GM23338 (cell line): Measurements from ENCODE around the gene ACAN. TPM values are rescaled to one million over a fixed set of nuclear protein-coding genes. Genes with fewer than 3 reads are reported as not detected.

Source experiments
- ATAC-seq: fragments of 200-7000 bp; cut with Tn5 transposase; 3 replicates; pipeline ENCODE4 v1.9.1; 2020
- DNase-seq: peaks from one replicate; pipeline ENCODE4 v3.0.0-alpha.2; 2015; ENCODE audit warnings: low spot score
- H2AFZ ChIP-seq: fragments of 200-600 bp; sonication (generic); 2 replicates; pipeline ENCODE4 v1.8.0; 2016; ENCODE audit warnings: antibody characterized with exemption, mild to moderate bottlenecking, moderate library complexity
- H3F3A ChIP-seq: fragments of 200-600 bp; sonication (generic); replicated peaks from 2 replicates; pipeline ENCODE4 v1.8.0; 2017; ENCODE audit warnings: antibody characterized with exemption, mixed run types, low read depth
- H3K27ac ChIP-seq: fragments of 200-600 bp; sonication (generic); 2 replicates; pipeline ENCODE4 v1.6.1; 2016; ENCODE audit warnings: low read depth
- H3K27me3 ChIP-seq: fragments of 200-600 bp; sonication (generic); 2 replicates; pipeline ENCODE4 v1.8.0; 2016; ENCODE audit warnings: mild to moderate bottlenecking, mixed run types, moderate library complexity; ENCODE audit not compliant: insufficient read depth
- H3K36me3 ChIP-seq: fragments of 200-600 bp; sonication (generic); 2 replicates; pipeline ENCODE4 v1.8.0; 2016; ENCODE audit warnings: mild to moderate bottlenecking; ENCODE audit not compliant: insufficient read depth
- H3K4me1 ChIP-seq: fragments of 200-600 bp; sonication (generic); 2 replicates; pipeline ENCODE4 v1.8.0; 2016; ENCODE audit warnings: mild to moderate bottlenecking, moderate library complexity; ENCODE audit not compliant: insufficient read depth
- H3K4me2 ChIP-seq: fragments of 200-600 bp; sonication (generic); 2 replicates; pipeline ENCODE4 v1.7.1; 2017; ENCODE audit warnings: mixed run types
- H3K4me3 ChIP-seq: fragments of 200-600 bp; sonication (generic); 2 replicates; pipeline ENCODE4 v1.6.1; 2016; ENCODE audit warnings: mixed run types
- H3K79me2 ChIP-seq: fragments of 200-600 bp; sonication (generic); replicated peaks from 2 replicates; pipeline ENCODE4 v1.8.0; 2017; ENCODE audit warnings: mild to moderate bottlenecking; ENCODE audit not compliant: insufficient read depth
- H3K9me2 ChIP-seq: fragments of 200-600 bp; sonication (generic); 2 replicates; pipeline ENCODE4 v1.8.0; 2017; ENCODE audit not compliant: insufficient read depth
- H4K20me1 ChIP-seq: fragments of 200-600 bp; sonication (generic); replicated peaks from 2 replicates; pipeline ENCODE4 v1.8.0; 2017; ENCODE audit warnings: mild to moderate bottlenecking; ENCODE audit not compliant: insufficient read depth
- H3K27ac Mint-ChIP-seq: 2 replicates; pipeline ENCODE4 v1.8.0; 2020; ENCODE audit warnings: inconsistent platforms, mild to moderate bottlenecking, moderate library complexity, mixed read lengths
- H3K27me3 Mint-ChIP-seq: 3 replicates; pipeline ENCODE4 v1.8.0; 2022; ENCODE audit warnings: low read depth, mild to moderate bottlenecking, moderate library complexity, mixed read lengths, inconsistent platforms; ENCODE audit not compliant: insufficient read depth, poor library complexity
- H3K36me3 Mint-ChIP-seq: 3 replicates; pipeline ENCODE4 v1.8.0; 2021; ENCODE audit warnings: low read depth, mild to moderate bottlenecking, inconsistent platforms, moderate library complexity, mixed read lengths
- H3K4me1 Mint-ChIP-seq: 3 replicates; pipeline ENCODE4 v1.8.0; 2020; ENCODE audit warnings: mild to moderate bottlenecking, inconsistent platforms, mixed read lengths
- H3K4me3 Mint-ChIP-seq: 3 replicates; pipeline ENCODE4 v1.8.0; 2021; ENCODE audit warnings: moderate library complexity, mild to moderate bottlenecking, inconsistent platforms, mixed read lengths
- H3K9me3 Mint-ChIP-seq: 3 replicates; pipeline ENCODE4 v1.8.0; 2020; ENCODE audit warnings: moderate library complexity, mild to moderate bottlenecking, inconsistent platforms, mixed read lengths
- CREB1 ChIP-seq: fragments of 250-450 bp; sonication (Bioruptor Pico); IDR thresholded peaks from 2 replicates; pipeline ENCODE4 v1.5.0; 2020; ENCODE audit warnings: low read depth, mild to moderate bottlenecking, moderate library complexity
- JUNB ChIP-seq: IDR thresholded peaks from one replicate; pipeline ENCODE4 v1.6.1; 2016; ENCODE audit warnings: antibody characterized with exemption; ENCODE audit not compliant: unreplicated experiment
- STAT1 ChIP-seq: IDR thresholded peaks from one replicate; pipeline ENCODE4 v1.6.1; 2016; ENCODE audit warnings: antibody characterized with exemption; ENCODE audit not compliant: unreplicated experiment
- ZNF114 ChIP-seq: fragments of 250-450 bp; sonication (Bioruptor Pico); IDR thresholded peaks from 2 replicates; pipeline ENCODE4 v1.5.0; 2020; ENCODE audit warnings: mild to moderate bottlenecking, moderate library complexity
- ZNF331 ChIP-seq: fragments of 250-450 bp; sonication (Bioruptor Pico); IDR thresholded peaks from 2 replicates; pipeline ENCODE4 v1.5.0; 2020; ENCODE audit warnings: low read depth, mild to moderate bottlenecking, moderate library complexity
- polyA plus RNA-seq: library from polyadenylated mRNA; unstranded; fragments of >200 nt; fragmentation: Nextera tagmentation; extraction: Ambion mirVana; gene quantifications from 2 replicates; pipeline ENCODE4 v1.2.1, GENCODE V29; 2016
- total RNA-seq: library from RNA; depleted of rRNA; stranded (reverse); fragments of >200 nt; shearing (Covaris generic); gene quantifications from 2 replicates; pipeline ENCODE4 v1.2.3, GENCODE V29; 2014
- TF ChIP-seq, protein P1 (sequence below), 2 experiments: fragments of 200-600 bp in 1 of 2; sonication (generic) in 1 of 2; conservative IDR thresholded peaks; 2 replicates each; pipeline versions ENCODE4 v1.5.1 to v1.6.1; 2016 to 2017; ENCODE audit warnings: antibody characterized with exemption in 2 of 2, low read depth in 2 of 2, mild to moderate bottlenecking in 2 of 2, moderate library complexity in 1 of 2
- TF ChIP-seq, protein P2 (sequence below): IDR thresholded peaks from 2 replicates; pipeline ENCODE4 v1.6.1; 2016; ENCODE audit warnings: antibody characterized with exemption
- TF ChIP-seq, protein P3 (sequence below): IDR thresholded peaks from one replicate; pipeline ENCODE4 v1.6.1; 2018; ENCODE audit warnings: antibody characterized with exemption; ENCODE audit not compliant: unreplicated experiment

ACAN gene
- total and polyA plus RNA-seq, 2 experiments from 2014 or later: 2.5 to 4.9 TPM

DNA sequence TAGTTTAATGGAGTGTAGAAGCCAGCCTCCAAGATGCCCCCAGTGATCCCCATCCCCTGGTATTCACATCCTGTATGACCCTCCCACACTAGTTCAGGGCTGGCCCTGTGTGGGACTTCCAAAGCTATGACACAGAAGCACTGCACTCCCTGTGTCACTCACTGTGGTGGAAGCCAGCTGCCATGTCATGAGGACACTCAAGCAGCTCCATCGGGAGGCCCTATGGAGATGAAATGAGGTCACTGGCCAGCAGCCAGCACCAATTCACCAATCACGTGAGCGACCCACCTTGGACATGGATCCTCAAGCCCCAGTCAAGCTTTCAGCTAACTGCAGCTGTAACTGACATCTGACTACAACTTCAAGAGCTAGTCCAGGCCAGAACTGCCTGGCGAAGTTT, 3.9 kb upstream of the ACAN start:
- DNase-seq: no peak
- H3F3A ChIP-seq: 0 out of 2 replicates have a peak, but pooled peaks cover 5% of the 10 kb centered on the region
- H3K9me2 ChIP-seq: no peaks in the 10 kb centered on the region
- H3K4me1 ChIP-seq: peaks cover 2% of the 10 kb centered on the region; the same call in 1 of the 2 replicates
- H3K4me3 Mint-ChIP-seq: no peak overlapping the region
- H4K20me1 ChIP-seq: no peaks in the 10 kb centered on the region
- no peak overlapping the region for H3K27ac Mint-ChIP-seq
- H3K9me3 Mint-ChIP-seq: peaks cover 2% of the 10 kb centered on the region; the same call in 2 of the 3 replicates
- peaks cover 10% of the 10 kb centered on the region for H3K4me1 Mint-ChIP-seq
- H3K27ac ChIP-seq: no peak overlapping the region
- peaks cover 49% of the 10 kb centered on the region for H3K27me3 ChIP-seq
- no peaks in the 10 kb centered on the region for H3K36me3 ChIP-seq
- H3K36me3 Mint-ChIP-seq: no peaks in the 10 kb centered on the region
- no peaks in the 10 kb centered on the region for H3K79me2 ChIP-seq
- ATAC-seq: no peak
- H3K4me3 ChIP-seq: no peak overlapping the region
- no peak overlapping the region for H2AFZ ChIP-seq
- peaks cover 35% of the 10 kb centered on the region for H3K27me3 Mint-ChIP-seq
- TF ChIP-seq, protein P1, sequence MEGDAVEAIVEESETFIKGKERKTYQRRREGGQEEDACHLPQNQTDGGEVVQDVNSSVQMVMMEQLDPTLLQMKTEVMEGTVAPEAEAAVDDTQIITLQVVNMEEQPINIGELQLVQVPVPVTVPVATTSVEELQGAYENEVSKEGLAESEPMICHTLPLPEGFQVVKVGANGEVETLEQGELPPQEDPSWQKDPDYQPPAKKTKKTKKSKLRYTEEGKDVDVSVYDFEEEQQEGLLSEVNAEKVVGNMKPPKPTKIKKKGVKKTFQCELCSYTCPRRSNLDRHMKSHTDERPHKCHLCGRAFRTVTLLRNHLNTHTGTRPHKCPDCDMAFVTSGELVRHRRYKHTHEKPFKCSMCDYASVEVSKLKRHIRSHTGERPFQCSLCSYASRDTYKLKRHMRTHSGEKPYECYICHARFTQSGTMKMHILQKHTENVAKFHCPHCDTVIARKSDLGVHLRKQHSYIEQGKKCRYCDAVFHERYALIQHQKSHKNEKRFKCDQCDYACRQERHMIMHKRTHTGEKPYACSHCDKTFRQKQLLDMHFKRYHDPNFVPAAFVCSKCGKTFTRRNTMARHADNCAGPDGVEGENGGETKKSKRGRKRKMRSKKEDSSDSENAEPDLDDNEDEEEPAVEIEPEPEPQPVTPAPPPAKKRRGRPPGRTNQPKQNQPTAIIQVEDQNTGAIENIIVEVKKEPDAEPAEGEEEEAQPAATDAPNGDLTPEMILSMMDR (conservative IDR thresholded peaks at IDR 0.05; ENCODE audit: low read depth in 2 of 2): no peak
- TF ChIP-seq CREB1 (CRISPR knock-in tag): no peak
- no peak overlapping the region for H3K4me2 ChIP-seq

DNA sequence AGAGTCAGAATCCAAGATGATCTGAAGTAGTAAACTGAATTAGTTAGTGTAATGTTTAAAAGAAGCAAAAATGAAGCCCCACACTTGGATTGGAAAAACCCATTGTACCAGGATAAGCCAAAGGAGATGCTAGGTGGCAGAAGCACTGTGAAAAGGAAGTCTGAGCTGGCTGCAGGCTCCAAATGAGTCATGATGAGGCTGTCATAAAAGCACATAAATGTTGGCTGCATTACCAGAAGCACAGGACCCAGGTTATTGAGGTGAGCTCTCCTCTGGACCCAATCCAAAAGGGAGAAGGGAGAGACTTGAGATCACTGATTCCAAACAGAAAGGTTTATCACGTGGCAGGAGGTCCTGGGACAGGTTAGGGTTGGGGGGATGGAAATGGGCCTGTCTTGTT, 3.2 kb upstream of the ACAN start:
- Mint-ChIP-seq H3K27ac (no peak overlapping the region), H3K27me3 (peaks cover 42% of the 10 kb centered on the region), H3K9me3 (peaks cover 2% of the 10 kb centered on the region; the same call in 2 of the 3 replicates), H3K4me1 (peaks cover 8% of the 10 kb centered on the region), H3K4me3 (no peak overlapping the region), H3K36me3 (no peaks in the 10 kb centered on the region)
- Histone ChIP-seq H3K79me2 (no peaks in the 10 kb centered on the region), H3K27ac (no peak overlapping the region), H3F3A (0 out of 2 replicates have a peak, but pooled peaks cover 5% of the 10 kb centered on the region), H3K9me2 (no peaks in the 10 kb centered on the region), H3K36me3 (no peaks in the 10 kb centered on the region), H3K4me3 (no peak overlapping the region), H3K27me3 (peaks cover 55% of the 10 kb centered on the region), H2AFZ (no peak overlapping the region), H3K4me2 (no peak overlapping the region), H4K20me1 (no peaks in the 10 kb centered on the region; the same call in 1 of the 2 replicates), H3K4me1 (peaks cover 2% of the 10 kb centered on the region; the same call in 1 of the 2 replicates)
- ATAC-seq (no peak), DNase-seq (no peak)
- no peak for TF ChIP-seq ZNF114 (CRISPR knock-in tag)
- TF ChIP-seq JUNB: no peak
- no peak for TF ChIP-seq ZNF331
- TF ChIP-seq CREB1 (CRISPR knock-in tag): no peak
- no peak for TF ChIP-seq STAT1
- TF ChIP-seq, protein P2, sequence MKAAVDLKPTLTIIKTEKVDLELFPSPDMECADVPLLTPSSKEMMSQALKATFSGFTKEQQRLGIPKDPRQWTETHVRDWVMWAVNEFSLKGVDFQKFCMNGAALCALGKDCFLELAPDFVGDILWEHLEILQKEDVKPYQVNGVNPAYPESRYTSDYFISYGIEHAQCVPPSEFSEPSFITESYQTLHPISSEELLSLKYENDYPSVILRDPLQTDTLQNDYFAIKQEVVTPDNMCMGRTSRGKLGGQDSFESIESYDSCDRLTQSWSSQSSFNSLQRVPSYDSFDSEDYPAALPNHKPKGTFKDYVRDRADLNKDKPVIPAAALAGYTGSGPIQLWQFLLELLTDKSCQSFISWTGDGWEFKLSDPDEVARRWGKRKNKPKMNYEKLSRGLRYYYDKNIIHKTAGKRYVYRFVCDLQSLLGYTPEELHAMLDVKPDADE: no peak
- TF ChIP-seq, protein P3, sequence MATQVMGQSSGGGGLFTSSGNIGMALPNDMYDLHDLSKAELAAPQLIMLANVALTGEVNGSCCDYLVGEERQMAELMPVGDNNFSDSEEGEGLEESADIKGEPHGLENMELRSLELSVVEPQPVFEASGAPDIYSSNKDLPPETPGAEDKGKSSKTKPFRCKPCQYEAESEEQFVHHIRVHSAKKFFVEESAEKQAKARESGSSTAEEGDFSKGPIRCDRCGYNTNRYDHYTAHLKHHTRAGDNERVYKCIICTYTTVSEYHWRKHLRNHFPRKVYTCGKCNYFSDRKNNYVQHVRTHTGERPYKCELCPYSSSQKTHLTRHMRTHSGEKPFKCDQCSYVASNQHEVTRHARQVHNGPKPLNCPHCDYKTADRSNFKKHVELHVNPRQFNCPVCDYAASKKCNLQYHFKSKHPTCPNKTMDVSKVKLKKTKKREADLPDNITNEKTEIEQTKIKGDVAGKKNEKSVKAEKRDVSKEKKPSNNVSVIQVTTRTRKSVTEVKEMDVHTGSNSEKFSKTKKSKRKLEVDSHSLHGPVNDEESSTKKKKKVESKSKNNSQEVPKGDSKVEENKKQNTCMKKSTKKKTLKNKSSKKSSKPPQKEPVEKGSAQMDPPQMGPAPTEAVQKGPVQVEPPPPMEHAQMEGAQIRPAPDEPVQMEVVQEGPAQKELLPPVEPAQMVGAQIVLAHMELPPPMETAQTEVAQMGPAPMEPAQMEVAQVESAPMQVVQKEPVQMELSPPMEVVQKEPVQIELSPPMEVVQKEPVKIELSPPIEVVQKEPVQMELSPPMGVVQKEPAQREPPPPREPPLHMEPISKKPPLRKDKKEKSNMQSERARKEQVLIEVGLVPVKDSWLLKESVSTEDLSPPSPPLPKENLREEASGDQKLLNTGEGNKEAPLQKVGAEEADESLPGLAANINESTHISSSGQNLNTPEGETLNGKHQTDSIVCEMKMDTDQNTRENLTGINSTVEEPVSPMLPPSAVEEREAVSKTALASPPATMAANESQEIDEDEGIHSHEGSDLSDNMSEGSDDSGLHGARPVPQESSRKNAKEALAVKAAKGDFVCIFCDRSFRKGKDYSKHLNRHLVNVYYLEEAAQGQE: no peak
